Naive thymus-derived CD4-positive, alpha-beta T cell (primary cell): Measurements from ENCODE around the gene TMEM271. TPM values are rescaled to one million over a fixed set of nuclear protein-coding genes. Genes with fewer than 3 reads are reported as not detected.
"Not testable (repeated sequence)": the region's sequence is repeated elsewhere in the genome, so short reads cannot be mapped to it uniquely, and the experiment has no call there.

Experiments
- ATAC-seq: fragments of 150-1000 bp; cut with Tn5 transposase; 2 replicates; pipeline ENCODE4 v1.10.0; 2021; ENCODE audit warnings: mild to moderate bottlenecking, moderate library complexity
- CTCF ChIA-PET: fragments of 350-600 bp; sonication (Branson Sonifier 250); formaldehyde crosslinking; loops from one replicate; lab custom pipeline; 2021; ENCODE audit warnings: antibody characterized with exemption; lab: Charles Lee
- POLR2A ChIA-PET: fragments of 350-600 bp; sonication (Branson Sonifier 250); formaldehyde crosslinking; loops from one replicate; lab custom pipeline; 2021; ENCODE audit warnings: antibody characterized with exemption, inconsistent platforms; lab: Charles Lee
- DNase-seq, 9 donors: peaks; one replicate each; pipeline versions ENCODE4 v3.0.0 to v3.0.0-alpha.2; 2020 to 2022; ENCODE audit warnings: mixed read lengths in 1 of 9
- H3K27ac ChIP-seq: one replicate; pipeline ENCODE4 v1.7.0; 2013; ENCODE audit warnings: mild to moderate bottlenecking, low read depth, low read length, moderate library complexity
- H3K27me3 ChIP-seq, 2 donors: one replicate each; pipeline ENCODE4 v1.7.0; 2013; ENCODE audit warnings: low read length in 2 of 2, mild to moderate bottlenecking in 2 of 2, moderate library complexity in 2 of 2; ENCODE audit not compliant: control insufficient read depth in 2 of 2, insufficient read depth in 2 of 2
- H3K36me3 ChIP-seq, 3 experiments: 1 replicate in 2 of 3; 2 replicates in 1 of 3; pipeline ENCODE4 v1.7.0; 2013; ENCODE audit warnings: low read length in 3 of 3, mild to moderate bottlenecking in 3 of 3, moderate library complexity in 1 of 3; ENCODE audit not compliant: insufficient read depth in 3 of 3, control insufficient read depth in 2 of 3
- H3K4me1 ChIP-seq, 2 donors: one replicate each; pipeline ENCODE4 v1.7.0; 2013; ENCODE audit warnings: low read length in 2 of 2, mild to moderate bottlenecking in 2 of 2, moderate library complexity in 1 of 2; ENCODE audit not compliant: control insufficient read depth in 2 of 2, insufficient read depth in 2 of 2
- H3K4me3 ChIP-seq: 2 replicates; pipeline ENCODE4 v1.7.0; 2013; ENCODE audit warnings: mild to moderate bottlenecking, low read length
- H3K9me3 ChIP-seq, 3 experiments: 1 replicate in 2 of 3; 2 replicates in 1 of 3; pipeline ENCODE4 v1.7.0; 2013; ENCODE audit warnings: low read length in 3 of 3; ENCODE audit not compliant: control insufficient read depth in 2 of 3
- H3K27ac Mint-ChIP-seq, 9 donors: one replicate each; pipeline ENCODE4 v1.8.0; 2020 to 2022; ENCODE audit warnings: mixed read lengths in 9 of 9, mild to moderate bottlenecking in 8 of 9, moderate library complexity in 5 of 9, inconsistent platforms in 2 of 9
- H3K27me3 Mint-ChIP-seq, 5 donors: one replicate each; pipeline ENCODE4 v1.8.0; 2021 to 2022; ENCODE audit warnings: mixed read lengths in 5 of 5, mild to moderate bottlenecking in 1 of 5
- H3K36me3 Mint-ChIP-seq, 5 donors: one replicate each; pipeline ENCODE4 v1.8.0; 2020 to 2022; ENCODE audit warnings: mixed read lengths in 5 of 5, mild to moderate bottlenecking in 3 of 5, inconsistent platforms in 1 of 5
- H3K4me1 Mint-ChIP-seq, 7 donors: one replicate each; pipeline ENCODE4 v1.8.0; 2020 to 2022; ENCODE audit warnings: mixed read lengths in 7 of 7, mild to moderate bottlenecking in 3 of 7, inconsistent platforms in 1 of 7
- H3K4me3 Mint-ChIP-seq, 10 donors: one replicate each; pipeline ENCODE4 v1.8.0; 2020 to 2022; ENCODE audit warnings: mild to moderate bottlenecking in 10 of 10, mixed read lengths in 10 of 10, moderate library complexity in 6 of 10, inconsistent platforms in 2 of 10
- H3K9me3 Mint-ChIP-seq, 11 donors: one replicate each; pipeline ENCODE4 v1.8.0; 2020 to 2022; ENCODE audit warnings: mixed read lengths in 11 of 11, mild to moderate bottlenecking in 4 of 11, inconsistent platforms in 1 of 11, moderate library complexity in 1 of 11
- intact Hi-C, 2 donors: fragments of 100-400 bp; cut with micrococcal nuclease; formaldehyde crosslinking; loops; one replicate each; pipeline ENCODE4 v1.15.1; 2023
- polyA plus RNA-seq, 2 donors: library from polyadenylated mRNA; unstranded; fragments of 300-500 nt; fragmentation: Illumina TruSeq; gene quantifications; one replicate each; pipeline ENCODE4 v1.2.3, GENCODE V29; 2021
- total RNA-seq, 6 experiments: library from RNA in 5 of 6; stranded (reverse) in 5 of 6; gene quantifications; 1 replicate in 5 of 6; 2 replicates in 1 of 6; pipeline ENCODE4 v1.2.3 and lab custom pipeline; 2021 to 2026

The TMEM271 gene
- total and polyA plus RNA-seq, 7 experiments from 2014 or later = not detected

DNA sequence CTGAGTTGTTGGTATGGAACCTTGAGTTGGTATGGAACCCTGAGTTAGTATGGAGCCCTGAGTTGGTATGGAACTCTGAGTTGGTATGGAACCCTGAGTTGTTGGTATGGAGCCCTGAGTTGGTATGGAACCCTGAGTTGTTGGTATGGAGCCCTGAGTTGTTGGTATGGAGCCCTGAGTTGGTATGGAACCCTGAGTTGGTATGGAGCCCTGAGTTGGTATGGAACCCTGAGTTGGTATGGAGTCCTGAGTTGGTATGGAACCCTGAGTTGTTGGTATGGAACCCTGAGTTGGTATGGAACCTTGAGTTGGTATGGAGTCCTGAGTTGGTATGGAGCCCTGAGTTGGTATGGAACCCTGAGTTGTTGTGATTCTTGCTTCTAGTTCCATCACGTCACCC, 10.5 kb downstream of the TMEM271 start:
- DNase-seq, H3K27ac ChIP-seq, H3K4me1 ChIP-seq, H3K36me3 ChIP-seq, H3K4me1 Mint-ChIP-seq, intact Hi-C loops, H3K27ac Mint-ChIP-seq, H3K27me3 ChIP-seq, H3K4me3 ChIP-seq, H3K4me3 Mint-ChIP-seq, POLR2A ChIA-PET, H3K36me3 Mint-ChIP-seq, ATAC-seq, H3K9me3 ChIP-seq, CTCF ChIA-PET: not testable (repeated sequence)
- H3K9me3 Mint-ChIP-seq = peaks cover 0 to 38% (median 11%) of the 10 kb centered on the region in 11 donors
- peaks cover 0 to 33% (median 18%) of the 10 kb centered on the region in 5 donors for H3K27me3 Mint-ChIP-seq

GRCh38 chr4:562458-562857, 13.6 kb downstream of the TMEM271 start:
- H3K27me3 ChIP-seq, ATAC-seq, DNase-seq, H3K36me3 ChIP-seq, H3K27ac Mint-ChIP-seq, H3K36me3 Mint-ChIP-seq, H3K4me1 ChIP-seq, H3K4me1 Mint-ChIP-seq, H3K4me3 ChIP-seq, H3K4me3 Mint-ChIP-seq, intact Hi-C loops, H3K9me3 ChIP-seq, CTCF ChIA-PET, H3K27ac ChIP-seq, POLR2A ChIA-PET: not testable (repeated sequence)
- Mint-ChIP-seq H3K9me3 (peaks cover 0 to 44% (median 12%) of the 10 kb centered on the region in 11 donors), H3K27me3 (peaks cover 0 to 17% (median 7%) of the 10 kb centered on the region in 5 donors)

DNA sequence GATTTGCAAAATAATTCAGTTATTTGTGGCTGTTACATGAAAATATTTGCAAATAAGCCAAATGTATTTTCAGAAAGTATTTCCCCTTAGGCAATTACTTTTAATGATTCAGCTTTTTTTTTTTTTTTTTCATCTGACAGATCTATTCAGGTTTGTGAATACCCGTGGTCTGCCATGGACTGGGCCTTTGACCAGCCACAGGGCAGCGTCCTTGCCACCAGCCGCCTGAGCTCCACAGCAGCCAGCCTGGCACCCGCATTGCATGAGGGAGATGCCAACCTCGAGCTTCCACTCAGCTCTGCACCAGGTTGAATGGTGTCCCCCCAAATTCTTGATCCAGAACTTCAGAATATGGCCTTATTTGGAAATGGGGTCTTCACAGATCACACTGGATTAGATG, 14.7 kb downstream of the TMEM271 start:
- Histone ChIP-seq H3K36me3 (no peaks in the 10 kb centered on the region), H3K27ac (no peak overlapping the region), H3K4me3 (no peak overlapping the region), H3K4me1 (no peaks in the 10 kb centered on the region), H3K9me3 (peaks cover 0 to 5% (median 0%) of the 10 kb centered on the region in 3 experiments), H3K27me3 (no peaks in the 10 kb centered on the region)
- intact Hi-C loops = no loop called here
- H3K27ac Mint-ChIP-seq = no peak overlapping the region
- no peak for DNase-seq
- ChIA-PET CTCF (no interaction called here), POLR2A (no interaction called here)
- peaks cover 0 to 14% (median 7%) of the 10 kb centered on the region in 5 donors for H3K27me3 Mint-ChIP-seq
- peaks cover 0 to 46% (median 12%) of the 10 kb centered on the region in 11 donors for H3K9me3 Mint-ChIP-seq
- peaks cover 0 to 5% (median 0%) of the 10 kb centered on the region in 5 donors for H3K36me3 Mint-ChIP-seq
- no peak for ATAC-seq
- H3K4me1 Mint-ChIP-seq = peaks cover 0 to 2% (median 0%) of the 10 kb centered on the region in 7 donors
- no peak overlapping the region for H3K4me3 Mint-ChIP-seq

GRCh38 chr4:560731-561291, 15.3 kb downstream of the TMEM271 start:
- Histone ChIP-seq H3K27ac (no peak overlapping the region), H3K4me3 (no peak overlapping the region), H3K4me1 (no peaks in the 10 kb centered on the region), H3K27me3 (no peaks in the 10 kb centered on the region), H3K9me3 (peaks cover 0 to 5% (median 0%) of the 10 kb centered on the region in 3 experiments), H3K36me3 (no peaks in the 10 kb centered on the region)
- ChIA-PET POLR2A (no interaction called here), CTCF (no interaction called here)
- Mint-ChIP-seq H3K4me1 (peaks cover 0 to 2% (median 0%) of the 10 kb centered on the region in 7 donors), H3K27me3 (peaks cover 0 to 15% (median 7%) of the 10 kb centered on the region in 5 donors), H3K27ac (no peak overlapping the region), H3K36me3 (peaks cover 0 to 5% (median 0%) of the 10 kb centered on the region in 5 donors), H3K4me3 (no peak overlapping the region), H3K9me3 (peaks cover 0 to 46% (median 12%) of the 10 kb centered on the region in 11 donors)
- DNase-seq = no peak
- intact Hi-C loops = no loop called here
- ATAC-seq = no peak

DNA sequence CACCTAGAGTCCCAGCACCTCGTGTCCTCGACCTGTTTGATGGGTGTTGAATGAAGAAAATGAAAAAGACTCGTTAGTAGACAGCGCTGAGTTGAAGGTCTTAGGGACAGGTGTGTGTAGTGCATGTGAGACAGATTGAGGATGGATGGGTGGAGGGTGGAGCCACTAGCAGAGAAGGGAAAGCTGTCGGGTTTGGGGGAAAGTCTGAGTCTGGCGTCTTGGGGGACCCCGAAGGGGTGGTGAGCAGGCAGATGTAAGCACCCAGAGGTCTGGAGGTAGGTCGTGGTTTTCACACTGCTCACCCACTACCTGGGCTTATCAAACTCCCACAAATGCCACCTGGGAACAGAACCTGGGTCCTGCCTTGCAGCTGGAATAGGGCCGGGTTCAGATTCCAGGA, 16.0 kb downstream of the TMEM271 start:
- Mint-ChIP-seq H3K4me1 (peaks cover 0 to 2% (median 0%) of the 10 kb centered on the region in 7 donors), H3K36me3 (peaks cover 0 to 5% (median 0%) of the 10 kb centered on the region in 5 donors), H3K9me3 (peaks cover 0 to 38% (median 11%) of the 10 kb centered on the region in 11 donors), H3K27ac (no peak overlapping the region), H3K4me3 (no peak overlapping the region), H3K27me3 (peaks cover 0 to 15% (median 7%) of the 10 kb centered on the region in 5 donors)
- no peaks in the 10 kb centered on the region for H3K27me3 ChIP-seq
- intact Hi-C loops = no loop called here
- no peak overlapping the region for H3K27ac ChIP-seq
- no peak for ATAC-seq
- no peaks in the 10 kb centered on the region for H3K36me3 ChIP-seq
- H3K9me3 ChIP-seq = peaks cover 0 to 5% (median 0%) of the 10 kb centered on the region in 3 experiments
- POLR2A ChIA-PET = no interaction called here
- no peak overlapping the region for H3K4me3 ChIP-seq
- H3K4me1 ChIP-seq = no peaks in the 10 kb centered on the region
- no peak for DNase-seq
- CTCF ChIA-PET = no interaction called here

DNA sequence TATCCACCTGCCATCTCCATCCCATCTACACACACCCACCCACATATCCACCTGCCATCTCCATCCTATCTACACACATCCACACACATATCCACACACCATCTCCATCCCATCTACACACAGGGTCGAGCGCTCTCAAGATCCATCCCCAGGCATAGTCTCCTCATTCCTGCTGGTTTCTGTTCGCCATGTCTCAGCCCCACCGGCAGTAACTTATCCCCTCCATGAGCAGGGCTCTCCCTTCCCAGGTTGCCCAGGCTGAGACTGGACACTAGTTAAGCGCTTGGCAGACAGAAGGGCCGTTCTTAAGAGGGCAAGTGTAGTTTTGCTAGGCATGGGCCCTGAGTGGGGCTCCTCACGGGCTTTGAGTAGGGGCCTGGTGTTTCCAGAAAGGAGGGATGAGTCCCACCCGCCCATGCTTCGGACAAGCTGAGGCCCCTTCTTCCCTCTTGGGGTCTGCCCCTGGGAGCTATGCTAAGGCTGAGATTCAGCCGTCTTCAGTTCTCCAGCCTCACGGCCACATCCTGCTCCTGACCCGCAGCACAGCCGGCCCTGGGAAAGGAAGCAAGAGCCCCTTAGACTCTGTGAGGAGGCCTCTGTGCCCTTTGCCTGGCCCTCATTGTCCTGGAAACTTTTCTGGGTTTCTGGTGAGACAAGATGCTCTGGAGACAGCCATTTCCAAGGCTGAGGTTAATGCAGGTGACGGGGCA, 20.4 kb downstream of the TMEM271 start:
- no peaks in the 10 kb centered on the region for H3K4me1 ChIP-seq
- no peaks in the 10 kb centered on the region for H3K27me3 ChIP-seq
- H3K27me3 Mint-ChIP-seq = peaks cover 0 to 33% (median 25%) of the 10 kb centered on the region in 5 donors
- no peak overlapping the region for H3K4me3 Mint-ChIP-seq
- DNase-seq (no peak), ATAC-seq (no peak)
- ChIA-PET CTCF (no interaction called here), POLR2A (no interaction called here)
- H3K4me3 ChIP-seq = no peak overlapping the region
- intact Hi-C loops = no loop called here
- H3K9me3 Mint-ChIP-seq = peaks cover 4 to 40% (median 20%) of the 10 kb centered on the region in 11 donors
- H3K27ac Mint-ChIP-seq = no peak overlapping the region
- peaks cover 0 to 2% (median 0%) of the 10 kb centered on the region in 7 donors for H3K4me1 Mint-ChIP-seq
- peaks cover 0 to 13% (median 0%) of the 10 kb centered on the region in 5 donors for H3K36me3 Mint-ChIP-seq
- H3K9me3 ChIP-seq = no peaks in the 10 kb centered on the region
- no peak overlapping the region for H3K27ac ChIP-seq
- no peaks in the 10 kb centered on the region for H3K36me3 ChIP-seq
